Measurements from ENCODE around the gene TCF25. TPM values are rescaled to one million over a fixed set of nuclear protein-coding genes. Genes with fewer than 3 reads are reported as not detected.

The TCF25 gene
- total RNA-seq, 2 donors from 2014 or later, result 141 to 302 TPM

DNA sequence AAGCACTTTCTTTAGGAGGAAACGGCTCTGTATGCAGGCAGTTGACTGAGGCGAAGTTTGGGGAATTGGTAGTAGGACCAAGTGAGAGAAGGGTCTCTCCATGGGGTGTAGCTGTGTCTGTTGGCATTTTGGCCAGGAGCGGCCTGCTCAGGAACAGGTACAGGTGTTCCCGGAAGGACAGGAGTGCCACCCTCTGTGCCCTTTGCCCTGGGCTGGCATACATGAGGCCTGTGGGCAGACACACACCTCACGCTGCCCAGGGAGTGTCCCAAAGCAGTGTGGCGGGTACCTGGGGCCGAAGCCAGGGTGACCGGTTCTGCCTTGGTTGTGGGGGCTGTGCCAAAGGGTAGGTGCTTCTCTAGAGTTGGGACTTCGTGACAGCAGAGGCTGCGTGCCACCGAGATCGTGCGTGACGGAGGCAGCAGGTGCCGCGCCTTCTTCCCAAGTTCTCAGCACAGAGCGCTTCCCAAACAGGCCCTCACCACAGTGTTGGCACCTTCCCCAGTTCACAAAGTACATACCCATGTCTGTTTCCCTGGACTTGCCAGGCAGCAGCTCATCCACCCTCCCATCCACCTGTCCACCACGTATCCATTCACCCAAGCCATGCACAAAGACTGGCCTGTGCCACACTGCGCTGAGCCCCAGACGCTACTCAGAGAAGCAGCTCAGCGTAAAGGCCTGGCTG is 19.9 kb upstream of the TCF25 start:
- H3K36me3 ChIP-seq, result no peaks in the 10 kb centered on the region
- DNase-seq (ENCODE audit: low spot score), result no peak
- WGBS, result 86% methylated on average over 21 of the region's 21 CpGs
- no peak overlapping the region for H3K27ac ChIP-seq
- H3K27me3 ChIP-seq (replicated peaks; ENCODE audit: insufficient read depth), result no peaks in the 10 kb centered on the region
- intact Hi-C loops (cut with DNase I), result no loop called here
- TF ChIP-seq, protein P1, sequence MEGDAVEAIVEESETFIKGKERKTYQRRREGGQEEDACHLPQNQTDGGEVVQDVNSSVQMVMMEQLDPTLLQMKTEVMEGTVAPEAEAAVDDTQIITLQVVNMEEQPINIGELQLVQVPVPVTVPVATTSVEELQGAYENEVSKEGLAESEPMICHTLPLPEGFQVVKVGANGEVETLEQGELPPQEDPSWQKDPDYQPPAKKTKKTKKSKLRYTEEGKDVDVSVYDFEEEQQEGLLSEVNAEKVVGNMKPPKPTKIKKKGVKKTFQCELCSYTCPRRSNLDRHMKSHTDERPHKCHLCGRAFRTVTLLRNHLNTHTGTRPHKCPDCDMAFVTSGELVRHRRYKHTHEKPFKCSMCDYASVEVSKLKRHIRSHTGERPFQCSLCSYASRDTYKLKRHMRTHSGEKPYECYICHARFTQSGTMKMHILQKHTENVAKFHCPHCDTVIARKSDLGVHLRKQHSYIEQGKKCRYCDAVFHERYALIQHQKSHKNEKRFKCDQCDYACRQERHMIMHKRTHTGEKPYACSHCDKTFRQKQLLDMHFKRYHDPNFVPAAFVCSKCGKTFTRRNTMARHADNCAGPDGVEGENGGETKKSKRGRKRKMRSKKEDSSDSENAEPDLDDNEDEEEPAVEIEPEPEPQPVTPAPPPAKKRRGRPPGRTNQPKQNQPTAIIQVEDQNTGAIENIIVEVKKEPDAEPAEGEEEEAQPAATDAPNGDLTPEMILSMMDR (IDR thresholded peaks at IDR 0.05), result no peak
- TF ChIP-seq POLR2AphosphoS5 (IDR thresholded peaks at IDR 0.05) (no peak), POLR2A (IDR thresholded peaks at IDR 0.05) (no peak)
- no peaks in the 10 kb centered on the region for H3K4me1 ChIP-seq (replicated peaks)
- H3K4me3 ChIP-seq, result no peak overlapping the region
- no peaks in the 10 kb centered on the region for H3K9me3 ChIP-seq

DNA sequence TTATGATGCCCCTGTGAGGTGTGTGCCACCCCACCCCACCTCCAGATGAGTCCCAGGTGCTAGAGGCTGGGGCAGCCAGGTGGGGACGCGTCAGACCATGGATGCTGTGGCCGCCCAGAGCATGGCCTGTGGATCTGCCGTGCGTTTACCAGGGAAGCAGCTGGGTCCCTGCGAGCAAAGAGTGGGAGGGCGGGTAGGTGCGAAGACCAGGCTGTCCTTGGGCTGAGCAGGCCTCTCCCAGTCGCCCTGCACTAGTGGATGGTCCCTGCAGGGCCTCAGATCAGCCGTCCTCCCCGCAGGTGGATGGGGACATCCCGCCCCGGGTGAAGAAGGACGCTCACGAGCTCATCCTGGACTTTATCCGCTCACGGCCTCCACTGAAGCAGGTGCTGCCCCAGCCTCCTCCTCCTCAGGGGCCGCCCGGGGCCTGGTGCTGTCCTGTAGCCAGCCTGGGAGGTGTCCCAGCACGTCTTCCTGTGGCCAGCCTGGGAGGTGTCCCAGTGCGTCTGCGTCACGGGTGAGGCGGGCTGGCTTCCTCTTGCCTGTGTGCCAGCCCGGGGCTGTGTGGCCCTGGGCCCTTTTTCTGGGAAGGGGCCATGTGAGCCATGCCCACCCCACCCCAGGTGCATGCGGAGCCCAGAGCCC is 18.0 kb upstream of the TCF25 start:
- Histone ChIP-seq H3K36me3 (no peaks in the 10 kb centered on the region), H3K4me3 (no peak overlapping the region), H3K4me1 (replicated peaks) (no peaks in the 10 kb centered on the region), H3K9me3 (no peaks in the 10 kb centered on the region), H3K27me3 (replicated peaks; ENCODE audit: insufficient read depth) (no peaks in the 10 kb centered on the region), H3K27ac (no peak overlapping the region)
- 83% methylated on average over 19 of the region's 26 CpGs for WGBS
- TF ChIP-seq POLR2AphosphoS5 (IDR thresholded peaks at IDR 0.05), result no peak
- TF ChIP-seq POLR2A (IDR thresholded peaks at IDR 0.05), result no peak
- TF ChIP-seq, protein P1 (IDR thresholded peaks at IDR 0.05), result no peak
- DNase-seq (ENCODE audit: low spot score), result no peak
- intact Hi-C loops (cut with DNase I), result no loop called here

DNA sequence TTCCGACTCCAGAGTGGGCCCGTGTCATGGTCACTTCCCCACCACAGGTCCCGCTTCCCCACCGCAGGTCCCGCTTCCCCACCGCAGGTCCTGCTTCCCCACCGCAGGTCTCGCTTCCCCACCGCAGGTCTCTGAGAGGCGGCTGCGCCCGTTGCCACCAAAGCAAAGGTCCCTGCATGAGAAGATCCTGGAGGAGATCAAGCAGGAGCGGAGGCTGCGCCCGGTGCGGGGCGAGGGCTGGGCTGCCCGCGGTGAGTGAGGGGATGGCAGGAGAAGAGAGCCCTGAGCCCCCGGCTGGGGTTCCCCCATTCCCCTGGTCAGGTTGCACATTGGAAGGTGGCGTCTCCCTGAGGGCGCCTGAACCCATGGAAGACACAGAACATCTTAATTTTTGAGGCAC is 17.4 kb upstream of the TCF25 start:
- TF ChIP-seq, protein P1 (IDR thresholded peaks at IDR 0.05), result no peak
- no peak for TF ChIP-seq POLR2AphosphoS5 (IDR thresholded peaks at IDR 0.05)
- no peak for TF ChIP-seq POLR2A (IDR thresholded peaks at IDR 0.05)
- Histone ChIP-seq H3K4me3 (no peak overlapping the region), H3K4me1 (replicated peaks) (no peaks in the 10 kb centered on the region), H3K9me3 (no peaks in the 10 kb centered on the region), H3K36me3 (no peaks in the 10 kb centered on the region), H3K27me3 (replicated peaks; ENCODE audit: insufficient read depth) (no peaks in the 10 kb centered on the region), H3K27ac (no peak overlapping the region)
- 94% methylated on average over 22 of the region's 22 CpGs for WGBS
- DNase-seq (ENCODE audit: low spot score), result no peak
- intact Hi-C loops (cut with DNase I), result no loop called here

DNA sequence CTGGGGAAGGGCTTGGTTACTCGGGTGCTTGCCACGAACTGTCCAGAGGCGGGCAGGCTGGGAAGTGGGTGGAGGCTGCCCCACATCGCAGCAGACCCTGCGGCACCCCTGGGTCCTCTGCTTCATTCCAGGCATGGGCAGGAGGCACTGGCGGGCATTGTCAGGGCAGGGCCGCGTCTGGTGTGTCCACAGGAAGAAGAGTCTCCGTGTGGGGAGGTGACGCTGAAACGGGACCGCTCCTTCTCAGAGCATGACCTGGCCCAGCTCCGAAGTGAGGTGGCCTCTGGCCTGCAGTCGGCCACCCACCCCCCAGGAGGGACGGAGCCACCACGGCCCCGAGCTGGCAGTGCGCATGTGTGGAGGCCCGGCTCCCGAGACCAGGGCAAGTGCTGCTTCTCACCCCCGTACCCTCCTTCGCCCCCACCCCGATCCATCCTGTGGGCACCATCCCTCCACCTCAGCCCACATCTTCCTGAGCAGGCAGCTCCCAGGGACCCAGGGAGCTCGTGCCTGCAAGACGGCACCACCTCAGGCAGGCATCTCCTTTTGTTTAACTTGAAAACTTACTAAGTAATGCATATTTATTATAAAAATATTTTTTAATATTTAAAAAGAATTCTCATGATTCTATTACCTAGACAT is 14.3 kb upstream of the TCF25 start:
- no peaks in the 10 kb centered on the region for H3K36me3 ChIP-seq
- TF ChIP-seq, protein P1 (IDR thresholded peaks at IDR 0.05), result no peak
- TF ChIP-seq POLR2AphosphoS5 (IDR thresholded peaks at IDR 0.05), result no peak
- no peak for TF ChIP-seq POLR2A (IDR thresholded peaks at IDR 0.05)
- 90% methylated on average over 23 of the region's 25 CpGs for WGBS

More for the DNA sequence above, 14.3 kb upstream of the TCF25 start:
- Histone ChIP-seq H3K27me3 (replicated peaks; ENCODE audit: insufficient read depth) (no peaks in the 10 kb centered on the region), H3K4me3 (no peak overlapping the region), H3K4me1 (replicated peaks) (no peaks in the 10 kb centered on the region), H3K27ac (no peak overlapping the region), H3K9me3 (no peaks in the 10 kb centered on the region)
- no peak for DNase-seq (ENCODE audit: low spot score)
- intact Hi-C loops (cut with DNase I), result no loop called here
